Tibial nerve (tissue), 4 donors: Measurements from ENCODE around the gene OPTC.

Experiments used
- EP300 ChIP-seq, 2 donors: sonication (generic); formaldehyde crosslinking; IDR thresholded peaks; one replicate each; pipeline ENCODE4 v1.6.1; 2017; ENCODE audit warnings: antibody characterized with exemption in 2 of 2, mild to moderate bottlenecking in 1 of 2
- TF ChIP-seq, protein P1 (sequence below), 5 experiments: fragments of 200-600 bp in 3 of 5; fragments of 450-650 bp in 2 of 5; sonication (generic) in 3 of 5; IDR thresholded peaks; one replicate each; pipeline ENCODE4 v1.5.1; 2016 to 2019; ENCODE audit warnings: antibody characterized with exemption in 5 of 5, mild to moderate bottlenecking in 3 of 5, moderate library complexity in 2 of 5

DNA sequence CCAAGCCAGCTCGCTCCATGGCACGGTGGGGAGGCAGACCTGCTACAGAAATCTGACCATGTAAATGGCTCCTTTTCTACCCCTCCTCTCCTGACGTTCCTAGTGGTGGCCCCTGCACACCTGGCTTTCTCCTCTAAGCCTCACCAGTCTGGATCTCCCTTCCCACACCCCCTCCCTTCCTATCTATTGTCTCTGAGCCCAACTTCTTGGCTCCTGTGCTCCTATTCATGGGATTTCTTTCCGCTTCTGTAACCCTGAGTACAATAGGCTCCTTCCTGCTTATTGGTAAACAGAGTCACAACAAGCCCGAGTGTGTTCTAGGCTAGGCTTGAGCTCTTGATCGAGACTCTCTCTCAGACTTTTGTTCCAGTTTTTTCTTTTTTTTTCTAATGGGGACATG is 17.6 kb downstream of the OPTC start:
- TF ChIP-seq, protein P1, sequence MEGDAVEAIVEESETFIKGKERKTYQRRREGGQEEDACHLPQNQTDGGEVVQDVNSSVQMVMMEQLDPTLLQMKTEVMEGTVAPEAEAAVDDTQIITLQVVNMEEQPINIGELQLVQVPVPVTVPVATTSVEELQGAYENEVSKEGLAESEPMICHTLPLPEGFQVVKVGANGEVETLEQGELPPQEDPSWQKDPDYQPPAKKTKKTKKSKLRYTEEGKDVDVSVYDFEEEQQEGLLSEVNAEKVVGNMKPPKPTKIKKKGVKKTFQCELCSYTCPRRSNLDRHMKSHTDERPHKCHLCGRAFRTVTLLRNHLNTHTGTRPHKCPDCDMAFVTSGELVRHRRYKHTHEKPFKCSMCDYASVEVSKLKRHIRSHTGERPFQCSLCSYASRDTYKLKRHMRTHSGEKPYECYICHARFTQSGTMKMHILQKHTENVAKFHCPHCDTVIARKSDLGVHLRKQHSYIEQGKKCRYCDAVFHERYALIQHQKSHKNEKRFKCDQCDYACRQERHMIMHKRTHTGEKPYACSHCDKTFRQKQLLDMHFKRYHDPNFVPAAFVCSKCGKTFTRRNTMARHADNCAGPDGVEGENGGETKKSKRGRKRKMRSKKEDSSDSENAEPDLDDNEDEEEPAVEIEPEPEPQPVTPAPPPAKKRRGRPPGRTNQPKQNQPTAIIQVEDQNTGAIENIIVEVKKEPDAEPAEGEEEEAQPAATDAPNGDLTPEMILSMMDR (IDR thresholded peaks at IDR 0.05) = no peak
- no peak for TF ChIP-seq EP300 (IDR thresholded peaks at IDR 0.05)
